GM04503 (cell line): Measurements from ENCODE around the gene SORCS1.

ENCODE experiments used
- DNase-seq: peaks from one replicate; pipeline ENCODE4 v3.0.0-alpha.2; 2012; ENCODE audit warnings: low read depth

SORCS1 gene

DNA sequence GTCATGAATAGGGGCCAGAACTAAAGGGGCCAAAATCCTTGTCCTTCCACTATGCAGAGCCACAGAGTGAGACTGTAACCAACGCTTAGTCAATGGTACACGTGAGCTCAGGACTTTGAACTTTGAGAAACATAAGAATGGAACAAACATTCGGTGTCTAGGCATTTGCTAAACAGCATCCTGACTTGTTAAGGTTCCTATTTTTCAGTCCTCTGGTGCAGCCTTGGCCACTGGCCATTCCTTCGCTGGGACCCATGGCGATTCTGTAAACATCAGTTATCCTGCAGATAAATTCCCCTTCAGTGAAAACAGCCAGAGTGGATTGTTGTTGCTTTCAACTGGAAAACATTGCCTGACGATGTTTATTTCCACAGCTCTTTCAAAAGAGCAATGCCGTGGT, 266.8 kb downstream of the SORCS1 start:
- no peak for DNase-seq

GRCh38 chr10:106894692-106895091, 269.8 kb downstream of the SORCS1 start:
- DNase-seq = no peak

DNA sequence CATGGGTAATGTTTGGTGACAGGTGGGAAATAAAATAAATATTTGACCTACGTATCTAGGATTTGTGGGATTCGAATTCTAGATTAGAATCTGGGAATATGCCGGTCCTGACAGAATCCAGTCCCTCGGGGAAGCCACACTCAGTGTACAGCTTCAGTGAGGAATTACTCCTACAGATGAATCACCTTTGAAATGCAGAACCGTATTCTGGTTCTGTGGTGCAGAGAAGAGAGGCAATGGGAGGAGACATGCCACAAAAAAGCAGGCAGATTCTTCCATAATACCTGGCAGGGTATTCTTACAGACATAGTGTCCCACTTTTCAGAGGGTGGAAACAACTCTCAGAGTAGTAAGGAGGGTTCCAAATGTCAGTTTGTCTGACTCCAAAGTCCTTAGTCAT, 286.9 kb downstream of the SORCS1 start:
- no peak for DNase-seq

GRCh38 chr10:106874604-106874889, 290.0 kb downstream of the SORCS1 start:
- no peak for DNase-seq

GRCh38 chr10:106873770-106874603, 290.5 kb downstream of the SORCS1 start:
- no peak for DNase-seq

- DNase-seq = no peak
Measured at GRCh38 chr10:106872176-106872575, 292.3 kb downstream of the SORCS1 start.

DNA sequence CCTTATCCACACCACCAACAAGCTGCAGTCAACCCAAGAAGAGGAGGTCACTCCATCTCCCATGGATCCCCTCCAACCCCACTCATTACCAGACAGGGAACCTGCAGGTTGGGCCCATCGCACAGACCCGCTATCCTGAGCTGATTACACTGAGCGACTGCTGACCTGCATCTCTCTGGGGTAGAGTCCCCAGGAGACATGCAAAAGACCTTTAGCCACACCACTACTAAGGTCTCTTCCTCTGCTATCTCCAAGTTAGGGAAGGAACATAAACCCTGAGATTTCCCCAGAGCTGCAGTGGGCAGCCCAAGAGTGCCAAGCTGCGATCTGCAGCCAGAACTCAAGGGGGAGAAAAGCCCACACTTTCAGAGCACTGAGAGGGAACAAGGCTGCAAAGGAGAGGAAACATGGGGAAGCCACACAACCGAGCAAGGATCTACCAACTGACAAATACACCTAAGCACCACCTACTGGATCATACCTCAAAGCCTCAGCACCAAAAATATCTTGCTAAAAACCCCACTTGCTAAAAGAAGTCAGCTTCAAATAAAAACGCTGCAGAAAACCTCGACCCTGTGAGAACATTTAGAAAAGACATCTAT, 298.2 kb downstream of the SORCS1 start:
- no peak for DNase-seq

DNA sequence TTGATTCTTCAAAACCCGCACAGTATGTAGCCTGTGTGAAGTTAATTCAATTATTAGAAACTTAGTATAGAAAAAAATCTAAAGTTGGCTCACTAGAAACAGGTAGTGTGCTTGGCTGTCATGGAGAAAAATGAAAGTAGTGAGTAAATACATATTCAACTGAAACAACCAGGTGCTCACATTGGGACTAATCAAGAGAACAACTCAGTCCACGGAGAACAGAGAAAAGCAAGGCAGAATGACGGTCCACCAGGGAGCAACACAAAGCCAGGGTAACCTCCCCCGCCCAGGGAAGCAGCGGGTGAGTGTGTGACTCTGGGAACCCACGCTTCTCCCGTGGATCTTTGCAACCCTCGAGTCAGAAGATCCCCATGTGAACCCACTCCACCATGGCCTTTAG, 300.5 kb downstream of the SORCS1 start:
- no peak for DNase-seq

DNA sequence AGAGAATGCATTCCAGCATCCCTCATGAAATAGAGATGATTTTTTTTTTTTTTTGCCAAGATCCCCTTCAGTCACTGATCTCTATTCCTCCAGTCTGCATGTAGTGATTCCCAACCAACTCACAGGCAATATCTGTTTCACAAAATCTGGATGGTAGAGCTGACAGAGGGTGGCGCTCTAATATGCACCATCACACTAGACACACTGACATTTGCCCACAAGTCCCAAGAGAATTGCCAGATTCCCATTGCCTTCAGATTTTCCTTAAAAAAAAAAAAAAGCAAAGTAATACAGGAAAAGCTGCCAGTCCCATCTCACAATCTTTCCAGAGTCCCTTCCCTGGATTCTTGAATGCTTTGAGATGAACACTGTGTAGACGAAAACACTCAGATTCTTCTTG, 301.0 kb downstream of the SORCS1 start:
- DNase-seq = no peak

DNA sequence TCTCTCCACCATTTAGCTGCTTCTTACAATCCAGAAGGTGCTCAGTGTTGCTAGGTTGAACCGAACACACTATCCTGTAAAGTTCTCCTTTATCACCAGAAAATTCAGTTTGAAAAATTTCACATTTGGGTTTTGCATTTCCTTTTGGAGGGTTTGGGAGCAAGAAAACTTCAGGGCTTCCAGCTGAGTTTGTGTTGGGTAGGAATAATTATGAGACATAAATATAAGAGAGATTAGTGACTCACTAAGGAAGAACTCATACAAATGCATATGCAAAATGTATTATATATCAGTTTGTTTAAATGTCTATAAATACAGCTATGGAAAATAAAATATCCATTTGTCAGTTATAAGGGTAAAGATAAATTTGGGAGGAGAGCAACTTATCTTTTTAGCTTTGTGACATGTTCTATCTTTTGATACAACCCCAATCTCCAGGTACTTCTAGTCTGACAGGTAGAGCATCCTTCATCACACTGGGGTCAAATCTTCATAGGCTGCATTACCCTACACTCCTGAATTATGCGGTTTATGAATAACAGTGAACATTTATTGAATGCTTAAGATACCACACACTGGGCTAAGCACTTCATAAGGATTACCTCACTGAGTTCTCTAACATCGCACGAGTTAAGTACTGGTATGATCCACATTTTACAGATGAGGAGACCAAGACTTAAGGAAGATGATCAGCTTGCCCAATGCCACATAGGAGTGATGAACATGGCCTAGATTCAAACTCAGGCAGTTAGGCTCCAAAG, 304.4 kb downstream of the SORCS1 start:
- no peak for DNase-seq

GRCh38 chr10:106857728-106858127, 306.8 kb downstream of the SORCS1 start:
- no peak for DNase-seq

- DNase-seq = no peak
Measured at GRCh38 chr10:106857213-106857612, 307.3 kb downstream of the SORCS1 start.

GRCh38 chr10:106836933-106837663, 327.4 kb downstream of the SORCS1 start:
- no peak for DNase-seq

GRCh38 chr10:106832846-106833245, 331.7 kb downstream of the SORCS1 start:
- DNase-seq = no peak

DNA sequence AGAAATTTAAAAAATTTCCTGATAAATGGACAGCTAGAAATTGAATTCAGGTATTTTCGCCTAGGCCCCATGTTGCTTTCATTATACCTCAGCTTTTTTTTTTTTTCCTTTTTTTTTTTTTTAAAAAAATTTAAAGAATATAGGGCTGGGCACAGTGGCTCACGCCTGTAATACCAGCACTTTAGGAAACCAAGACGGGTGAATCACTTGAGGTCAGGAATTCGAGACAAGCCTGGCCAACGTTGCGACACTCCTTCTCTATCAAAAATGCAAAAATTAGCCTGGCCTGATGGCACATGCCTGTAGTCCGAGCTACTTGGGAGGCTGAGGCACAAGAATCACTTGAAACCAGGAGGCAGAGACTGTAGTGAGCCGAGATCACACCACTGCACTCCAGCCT, 334.0 kb downstream of the SORCS1 start:
- no peak for DNase-seq

DNA sequence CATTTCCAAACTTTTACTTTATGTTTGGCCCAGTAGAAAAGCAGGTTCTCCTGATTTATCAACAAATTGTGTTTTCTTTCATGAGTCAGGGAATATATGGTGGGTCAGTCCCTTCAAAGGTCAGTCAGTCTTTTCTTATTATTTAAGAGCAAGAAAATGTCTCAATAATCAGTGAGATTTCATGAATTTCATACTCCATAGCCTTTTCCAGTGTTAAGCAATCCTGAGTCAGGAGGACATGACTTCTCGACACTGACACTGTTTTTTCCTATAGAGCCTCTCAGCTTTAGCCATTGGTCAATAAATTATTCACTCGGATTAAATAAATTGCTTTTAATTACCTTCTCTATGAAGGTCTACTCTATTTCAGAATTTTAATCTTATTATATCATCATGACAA, 334.5 kb downstream of the SORCS1 start:
- no peak for DNase-seq

GRCh38 chr10:106826716-106827115, 337.8 kb downstream of the SORCS1 start:
- DNase-seq = no peak

GRCh38 chr10:106825576-106826364, 338.7 kb downstream of the SORCS1 start:
- no peak for DNase-seq

- no peak for DNase-seq
Measured at GRCh38 chr10:106820579-106820978, 343.9 kb downstream of the SORCS1 start.

DNA sequence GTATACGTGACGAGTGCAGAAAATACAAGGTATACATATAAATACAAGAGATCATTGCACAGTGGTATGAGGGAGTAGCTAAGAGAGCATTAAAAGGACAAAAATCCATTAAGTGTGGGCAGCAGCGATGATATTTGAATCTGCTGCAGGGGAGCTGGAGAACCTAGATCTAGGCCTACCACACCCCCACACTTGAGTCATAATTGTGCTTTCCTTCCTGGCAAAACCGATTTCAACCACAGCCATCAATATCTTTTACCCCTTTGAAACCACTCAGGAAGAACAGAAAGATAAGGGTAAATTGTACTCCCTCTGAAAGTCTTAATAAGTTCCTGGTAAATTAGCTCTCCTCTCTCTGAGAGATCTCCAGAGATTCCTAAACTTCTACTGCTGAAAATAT, 345.0 kb downstream of the SORCS1 start:
- no peak for DNase-seq

DNA sequence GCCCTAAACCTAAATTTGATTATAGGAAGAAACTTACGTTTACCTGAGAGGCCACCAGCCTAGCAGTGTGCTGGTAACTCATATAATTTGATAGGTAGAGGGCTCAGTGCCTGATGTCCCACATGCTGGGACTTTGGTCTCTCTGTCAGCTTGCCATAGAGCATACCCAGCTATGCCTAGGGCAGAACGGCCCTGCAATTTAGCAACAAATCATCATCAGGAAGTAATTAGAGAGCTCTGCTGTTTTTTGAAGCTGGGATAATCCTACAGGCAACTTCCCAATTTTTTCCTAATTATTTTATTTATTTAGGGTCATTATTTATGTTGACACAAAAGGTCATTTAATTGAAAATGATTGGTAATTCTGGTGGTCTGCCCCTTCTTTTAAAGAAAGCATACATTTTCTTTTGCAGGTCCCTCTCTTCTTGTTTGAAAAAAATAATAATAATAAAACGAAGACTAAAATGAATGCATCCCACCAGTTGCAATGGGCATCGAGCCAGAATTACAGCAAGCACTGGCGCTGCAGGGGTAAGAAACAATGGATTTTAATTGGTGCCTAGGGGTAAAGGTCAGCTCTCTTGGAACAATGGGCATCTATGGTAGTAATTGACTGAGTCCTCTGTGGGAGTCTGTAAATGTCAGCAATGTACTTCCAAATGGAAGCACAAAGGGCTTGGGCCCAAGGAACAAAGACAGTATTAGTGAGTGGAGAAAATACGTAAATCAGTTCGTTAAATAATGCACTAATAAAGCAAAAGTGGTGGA, 348.0 kb downstream of the SORCS1 start:
- no peak for DNase-seq
